Hepatocyte (in vitro differentiated cells): Measurements from ENCODE around the gene MECR. TPM values are rescaled to one million over a fixed set of nuclear protein-coding genes. Genes with fewer than 3 reads are reported as not detected.

Source experiments
- DNase-seq: peaks from one replicate; pipeline ENCODE4 v3.0.0-alpha.2; 2016; ENCODE audit warnings: low spot score
- H2AFZ ChIP-seq: fragments of 200-600 bp; sonication (generic); 2 replicates; pipeline ENCODE4 v1.6.0; 2016; ENCODE audit warnings: antibody characterized with exemption, mild to moderate bottlenecking
- H3K27ac ChIP-seq: fragments of 200-600 bp; sonication (generic); 2 replicates; pipeline ENCODE4 v1.5.1; 2016; ENCODE audit warnings: mild to moderate bottlenecking
- H3K27me3 ChIP-seq: fragments of 200-600 bp; sonication (generic); 2 replicates; pipeline ENCODE4 v1.6.1; 2016
- H3K36me3 ChIP-seq: fragments of 200-600 bp; sonication (generic); replicated peaks from 2 replicates; pipeline ENCODE4 v1.5.1; 2016; ENCODE audit warnings: low read depth; ENCODE audit not compliant: insufficient read depth
- H3K4me1 ChIP-seq: fragments of 200-600 bp; sonication (generic); 2 replicates; pipeline ENCODE4 v1.5.1; 2016; ENCODE audit warnings: mild to moderate bottlenecking, moderate library complexity; ENCODE audit not compliant: insufficient read depth
- H3K4me2 ChIP-seq: fragments of 200-600 bp; sonication (generic); 2 replicates; pipeline ENCODE4 v1.6.0; 2016
- H3K4me3 ChIP-seq: fragments of 200-600 bp; sonication (generic); 2 replicates; pipeline ENCODE4 v1.5.1; 2016; ENCODE audit warnings: mild to moderate bottlenecking
- H3K79me2 ChIP-seq: fragments of 200-600 bp; sonication (generic); 2 replicates; pipeline ENCODE4 v1.6.0; 2017; ENCODE audit warnings: mild to moderate bottlenecking
- H3K9me2 ChIP-seq: fragments of 200-600 bp; sonication (generic); replicated peaks from 2 replicates; pipeline ENCODE4 v1.6.0; 2017; ENCODE audit warnings: mild to moderate bottlenecking; ENCODE audit not compliant: insufficient read depth
- H3K9me3 ChIP-seq: fragments of 200-600 bp; sonication (generic); 2 replicates; pipeline ENCODE4 v1.5.1; 2016; ENCODE audit warnings: low read depth, mild to moderate bottlenecking
- H4K20me1 ChIP-seq: fragments of 200-600 bp; sonication (generic); 2 replicates; pipeline ENCODE4 v1.6.0; 2016; ENCODE audit warnings: mild to moderate bottlenecking; ENCODE audit not compliant: insufficient read depth, poor library complexity, severe bottlenecking
- EZH2 ChIP-seq: fragments of 200-600 bp; sonication (generic); IDR thresholded peaks from 2 replicates; pipeline ENCODE4 v1.6.1; 2016; ENCODE audit warnings: antibody characterized with exemption, mild to moderate bottlenecking, borderline replicate concordance
- EZH2phosphoT487 ChIP-seq: fragments of 200-600 bp; sonication (generic); IDR thresholded peaks from one replicate; pipeline ENCODE4 v1.6.1; 2018; ENCODE audit warnings: antibody characterized with exemption, mild to moderate bottlenecking, low read depth, moderate library complexity; ENCODE audit not compliant: unreplicated experiment, severe bottlenecking
- WGBS: methylation state at CpG from one replicate; pipeline ENCODE4 v1.1.6; 2016; ENCODE audit warnings: low lambda C conversion rate; ENCODE audit errors: missing lambda C conversion rate; 5-methylcytosine and 5-hydroxymethylcytosine counted together
- polyA plus RNA-seq: library from polyadenylated mRNA; unstranded; fragments of >200 nt; fragmentation: Nextera tagmentation; extraction: Ambion mirVana; gene quantifications from 2 replicates; pipeline ENCODE4 v1.2.1, GENCODE V29; 2016
- total RNA-seq: library from RNA; depleted of rRNA; stranded (reverse); fragments of >200 nt; gene quantifications from 2 replicates; pipeline ENCODE4 v1.2.3, GENCODE V29; 2014
- TF ChIP-seq, protein P1 (sequence below): fragments of 200-600 bp; sonication (generic); IDR thresholded peaks from 2 replicates; pipeline ENCODE4 v1.5.1; 2016; ENCODE audit warnings: antibody characterized with exemption, mild to moderate bottlenecking; ENCODE audit not compliant: poor library complexity

The MECR gene
- total and polyA plus RNA-seq, 2 experiments from 2014 or later: 14.2 to 35.2 TPM

DNA sequence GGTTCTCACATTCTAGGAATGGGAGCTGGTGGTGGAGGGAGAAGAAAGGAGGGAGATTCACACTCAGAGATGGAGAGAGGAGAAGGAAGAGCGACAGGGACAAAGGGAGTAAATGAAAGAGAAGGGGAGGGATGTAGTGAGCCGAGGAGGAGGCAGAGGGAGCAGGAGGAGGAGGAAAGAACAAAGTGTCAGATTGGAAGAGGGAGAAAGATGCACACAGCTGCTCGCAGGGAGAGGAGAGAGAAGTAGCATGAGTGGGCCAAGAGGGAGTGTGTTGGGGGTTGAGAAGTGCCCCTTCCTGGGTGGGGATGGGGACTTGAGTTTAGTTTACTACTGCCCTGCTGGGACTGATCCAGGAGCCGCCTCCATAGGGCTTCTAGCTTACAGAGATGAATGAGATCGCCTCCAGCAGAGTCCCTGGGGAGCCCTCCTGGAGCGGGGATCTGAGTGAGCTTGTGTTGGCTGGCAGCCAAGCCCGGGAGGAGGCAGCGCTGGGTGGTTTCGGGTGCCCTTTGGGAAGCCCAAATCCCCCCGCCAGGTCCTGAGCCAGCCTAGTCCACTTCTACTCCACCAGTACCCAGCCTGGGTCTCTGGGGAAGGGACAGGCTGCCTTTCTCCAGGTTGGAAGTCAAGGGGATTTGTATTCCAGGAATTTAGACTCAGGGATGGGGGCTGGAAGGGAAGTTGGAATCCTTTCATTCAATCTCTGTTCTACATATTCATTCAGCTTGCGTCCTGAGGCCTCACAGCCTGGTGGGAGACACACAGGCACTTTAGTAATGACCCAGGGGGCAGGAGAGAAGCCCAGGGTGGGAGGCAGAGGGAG, 26.5 kb upstream of the MECR start:
- no peaks in the 10 kb centered on the region for H3K36me3 ChIP-seq
- DNase-seq: no peak
- H3K79me2 ChIP-seq: peaks cover 2% of the 10 kb centered on the region
- no peaks in the 10 kb centered on the region for H3K27me3 ChIP-seq
- H3K4me3 ChIP-seq: no peak overlapping the region
- peaks cover 19% of the 10 kb centered on the region for H3K4me1 ChIP-seq
- no peaks in the 10 kb centered on the region for H3K9me2 ChIP-seq
- H2AFZ ChIP-seq: no peak overlapping the region
- no peaks in the 10 kb centered on the region for H3K9me3 ChIP-seq
- WGBS: 38% methylated on average over 11 of the region's 11 CpGs
- H3K4me2 ChIP-seq: no peak overlapping the region
- no peaks in the 10 kb centered on the region for H4K20me1 ChIP-seq
- TF ChIP-seq EZH2 (no peak), EZH2phosphoT487 (no peak)
- TF ChIP-seq, protein P1, sequence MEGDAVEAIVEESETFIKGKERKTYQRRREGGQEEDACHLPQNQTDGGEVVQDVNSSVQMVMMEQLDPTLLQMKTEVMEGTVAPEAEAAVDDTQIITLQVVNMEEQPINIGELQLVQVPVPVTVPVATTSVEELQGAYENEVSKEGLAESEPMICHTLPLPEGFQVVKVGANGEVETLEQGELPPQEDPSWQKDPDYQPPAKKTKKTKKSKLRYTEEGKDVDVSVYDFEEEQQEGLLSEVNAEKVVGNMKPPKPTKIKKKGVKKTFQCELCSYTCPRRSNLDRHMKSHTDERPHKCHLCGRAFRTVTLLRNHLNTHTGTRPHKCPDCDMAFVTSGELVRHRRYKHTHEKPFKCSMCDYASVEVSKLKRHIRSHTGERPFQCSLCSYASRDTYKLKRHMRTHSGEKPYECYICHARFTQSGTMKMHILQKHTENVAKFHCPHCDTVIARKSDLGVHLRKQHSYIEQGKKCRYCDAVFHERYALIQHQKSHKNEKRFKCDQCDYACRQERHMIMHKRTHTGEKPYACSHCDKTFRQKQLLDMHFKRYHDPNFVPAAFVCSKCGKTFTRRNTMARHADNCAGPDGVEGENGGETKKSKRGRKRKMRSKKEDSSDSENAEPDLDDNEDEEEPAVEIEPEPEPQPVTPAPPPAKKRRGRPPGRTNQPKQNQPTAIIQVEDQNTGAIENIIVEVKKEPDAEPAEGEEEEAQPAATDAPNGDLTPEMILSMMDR: no peak
- no peak overlapping the region for H3K27ac ChIP-seq

DNA sequence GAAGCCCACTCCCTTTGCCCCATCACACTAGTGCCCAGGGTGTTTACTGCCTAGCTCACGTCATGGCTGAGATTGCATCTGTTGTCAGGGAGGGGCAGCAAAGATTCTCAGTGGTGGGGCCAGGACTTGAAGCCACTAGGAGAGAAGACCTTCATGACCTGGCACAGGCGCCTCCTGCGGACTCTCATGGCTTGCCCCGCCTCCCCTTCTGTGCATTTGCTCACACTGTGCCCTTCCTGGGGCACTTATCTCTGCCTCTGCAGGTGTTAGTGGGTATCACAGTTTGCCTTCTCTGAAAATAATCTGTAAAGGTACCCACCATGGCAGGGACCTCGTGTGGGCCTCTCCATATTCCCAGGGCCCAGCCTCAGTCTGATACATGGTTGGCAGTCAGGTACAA, 25.7 kb upstream of the MECR start:
- H3K4me3 ChIP-seq: no peak overlapping the region
- no peaks in the 10 kb centered on the region for H3K27me3 ChIP-seq
- H3K9me2 ChIP-seq: no peaks in the 10 kb centered on the region
- no peaks in the 10 kb centered on the region for H3K36me3 ChIP-seq
- no peak for DNase-seq
- H3K79me2 ChIP-seq: peaks cover 2% of the 10 kb centered on the region
- no peak overlapping the region for H2AFZ ChIP-seq
- H4K20me1 ChIP-seq: no peaks in the 10 kb centered on the region
- no peak overlapping the region for H3K27ac ChIP-seq
- H3K9me3 ChIP-seq: no peaks in the 10 kb centered on the region
- no peak for TF ChIP-seq EZH2phosphoT487
- no peak for TF ChIP-seq EZH2
- TF ChIP-seq, protein P1: no peak
- WGBS: 86% methylated on average over 5 of the region's 5 CpGs
- H3K4me1 ChIP-seq: peaks cover 19% of the 10 kb centered on the region
- no peak overlapping the region for H3K4me2 ChIP-seq

DNA sequence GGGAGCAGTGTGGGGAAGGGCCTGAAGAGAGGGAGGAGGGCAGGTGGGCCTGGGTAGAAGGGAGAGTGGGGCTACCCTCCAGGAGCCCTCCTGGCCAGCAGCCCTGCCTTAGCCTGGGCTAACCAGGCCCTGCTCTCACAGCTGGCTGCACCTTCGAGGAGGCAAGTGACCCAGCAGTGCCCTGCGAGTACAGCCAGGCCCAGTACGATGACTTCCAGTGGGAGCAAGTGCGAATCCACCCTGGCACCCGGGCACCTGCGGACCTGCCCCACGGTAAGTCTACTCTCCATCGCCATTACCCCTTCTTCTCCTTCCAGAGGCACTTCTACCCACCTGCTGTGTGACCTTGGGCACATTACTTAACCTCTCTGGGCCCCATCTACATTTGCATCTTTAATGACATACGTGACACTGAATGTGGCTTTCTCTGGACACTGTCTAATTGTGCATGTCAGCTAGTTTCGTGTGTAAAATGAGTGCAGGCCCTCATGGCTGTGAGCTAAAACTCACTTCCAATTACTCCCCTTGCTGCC, 24.5 kb upstream of the MECR start:
- TF ChIP-seq EZH2phosphoT487 (no peak), EZH2 (no peak)
- TF ChIP-seq, protein P1: no peak
- H3K9me3 ChIP-seq: no peaks in the 10 kb centered on the region
- H3K4me3 ChIP-seq: no peak overlapping the region
- H3K79me2 ChIP-seq: peaks cover 7% of the 10 kb centered on the region
- H3K27me3 ChIP-seq: no peaks in the 10 kb centered on the region
- DNase-seq: no peak
- no peak overlapping the region for H2AFZ ChIP-seq
- H4K20me1 ChIP-seq: no peaks in the 10 kb centered on the region
- H3K27ac ChIP-seq: no peak overlapping the region
- H3K4me1 ChIP-seq: peaks cover 19% of the 10 kb centered on the region
- H3K4me2 ChIP-seq: no peak overlapping the region
- WGBS: 97% methylated on average over 10 of the region's 10 CpGs
- no peaks in the 10 kb centered on the region for H3K9me2 ChIP-seq
- H3K36me3 ChIP-seq: no peaks in the 10 kb centered on the region
